ENCODE results near the gene ARHGEF25. TPM values are rescaled to one million over a fixed set of nuclear protein-coding genes. Genes with fewer than 3 reads are reported as not detected.
A peak's percentile ranks its signal among the peaks of the same experiment; 100 is the strongest.

The ARHGEF25 gene
- total RNA-seq, 2 donors from 2014 or later, result 2.4 to 12.8 TPM

- no peak for DNase-seq
- Histone ChIP-seq H3K4me1 (no peaks in the 10 kb centered on the region), H3K4me3 (no peak overlapping the region), H3K27me3 (peaks cover 12% of the 10 kb centered on the region), H3K36me3 (no peaks in the 10 kb centered on the region), H3K9me3 (no peaks in the 10 kb centered on the region), H3K9ac (ENCODE audit: low read depth in 2 of 2, low read length in 2 of 2) (no peak overlapping the region), H3K27ac (no peak overlapping the region)
- intact Hi-C loops (cut with DNase I), result no loop called here
- no peak for TF ChIP-seq CTCF (IDR thresholded peaks at IDR 0.05)
Measured at GRCh38 chr12:57606821-57607220, 4.4 kb upstream of the ARHGEF25 start.

GRCh38 chr12:57607958-57608663 is 3.1 kb upstream of the ARHGEF25 start:
- H3K9ac ChIP-seq (ENCODE audit: low read depth in 2 of 2, low read length in 2 of 2), result no peak overlapping the region
- intact Hi-C loops (cut with DNase I), result no loop called here
- no peaks in the 10 kb centered on the region for H3K36me3 ChIP-seq
- no peak for DNase-seq
- no peaks in the 10 kb centered on the region for H3K9me3 ChIP-seq
- no peaks in the 10 kb centered on the region for H3K4me1 ChIP-seq
- no peak overlapping the region for H3K4me3 ChIP-seq
- H3K27ac ChIP-seq, result no peak overlapping the region
- peaks cover 24% of the 10 kb centered on the region for H3K27me3 ChIP-seq
- no peak for TF ChIP-seq CTCF (IDR thresholded peaks at IDR 0.05)

GRCh38 chr12:57609101-57609780 is 2.0 kb upstream of the ARHGEF25 start:
- no peak overlapping the region for H3K9ac ChIP-seq (ENCODE audit: low read depth in 2 of 2, low read length in 2 of 2)
- H3K36me3 ChIP-seq, result no peaks in the 10 kb centered on the region
- no peak overlapping the region for H3K4me3 ChIP-seq
- intact Hi-C loops (cut with DNase I), result no loop called here
- DNase-seq, result no peak
- TF ChIP-seq CTCF (IDR thresholded peaks at IDR 0.05), result no peak
- H3K4me1 ChIP-seq, result no peaks in the 10 kb centered on the region
- H3K27me3 ChIP-seq, result peaks cover 24% of the 10 kb centered on the region
- H3K9me3 ChIP-seq, result no peaks in the 10 kb centered on the region
- peak overlapping the region; percentile 36 for H3K27ac ChIP-seq

GRCh38 chr12:57609781-57610553 is 1.3 kb upstream of the ARHGEF25 start:
- intact Hi-C loops (cut with DNase I), result no loop called here
- TF ChIP-seq CTCF (IDR thresholded peaks at IDR 0.05), result no peak
- peak overlapping the region; percentile 29 to 63 for H3K9ac ChIP-seq (ENCODE audit: low read depth in 2 of 2, low read length in 2 of 2)
- H3K4me3 ChIP-seq, result no peak overlapping the region
- H3K4me1 ChIP-seq, result no peaks in the 10 kb centered on the region
- peaks cover 24% of the 10 kb centered on the region for H3K27me3 ChIP-seq
- H3K9me3 ChIP-seq, result no peaks in the 10 kb centered on the region
- peak overlapping the region; percentile 60 for H3K27ac ChIP-seq
- no peak for DNase-seq
- H3K36me3 ChIP-seq, result no peaks in the 10 kb centered on the region

GRCh38 chr12:57610554-57611107 is 604 bp upstream of the ARHGEF25 start:
- peak overlapping the region; percentile 60 for H3K27ac ChIP-seq
- no peaks in the 10 kb centered on the region for H3K4me1 ChIP-seq
- peak overlapping the region; percentile 45 for H3K4me3 ChIP-seq
- peak overlapping the region; percentile 35 to 63 for H3K9ac ChIP-seq (ENCODE audit: low read depth in 2 of 2, low read length in 2 of 2)
- no peak for TF ChIP-seq CTCF (IDR thresholded peaks at IDR 0.05)
- intact Hi-C loops (cut with DNase I), result no loop called here
- H3K36me3 ChIP-seq, result no peaks in the 10 kb centered on the region
- H3K9me3 ChIP-seq, result no peaks in the 10 kb centered on the region
- peaks cover 24% of the 10 kb centered on the region for H3K27me3 ChIP-seq
- DNase-seq, result peak; percentile 45

Data from colonic mucosa (tissue), 4 donors.